ENCODE measurements around the gene SLC25A39. TPM values are rescaled to one million over a fixed set of nuclear protein-coding genes. Genes with fewer than 3 reads are reported as not detected.

Gene SLC25A39
- total and polyA plus RNA-seq, 2 of the 13 experiments (the other 11 are each of a cell fraction or from before 2014, with no cell fraction given): 144 to 151 TPM

- TF ChIP-seq ZNF362 (CRISPR knock-in tag; IDR thresholded peaks at IDR 0.05; ENCODE audit: borderline replicate concordance) (no peak), ZNF644 (CRISPR knock-in tag; IDR thresholded peaks at IDR 0.05; ENCODE audit: low read depth) (peak; percentile 44; the same call in 1 of the 2 replicates), ZBTB21 (CRISPR knock-in tag; IDR thresholded peaks at IDR 0.05) (peak; percentile 70; the same call in 1 of the 2 replicates), SP5 (CRISPR knock-in tag; IDR thresholded peaks at IDR 0.05; ENCODE audit: borderline replicate concordance, low read depth) (peak; percentile 54; the same call in 1 of the 2 replicates), KMT2B (CRISPR knock-in tag; IDR thresholded peaks at IDR 0.05) (peak; percentile 45; the same call in 1 of the 2 replicates), ZNF274 (CRISPR knock-in tag; IDR thresholded peaks at IDR 0.05) (no peak), MED13 (CRISPR knock-in tag; IDR thresholded peaks at IDR 0.05) (peak; percentile 87), HNRNPUL1 (IDR thresholded peaks at IDR 0.05; ENCODE audit: low read depth, low read length) (no peak), TCF12 (IDR thresholded peaks at IDR 0.05) (no peak), TCF12 (CRISPR knock-in tag; IDR thresholded peaks at IDR 0.05) (0 out of 2 replicates have a peak, but pooled peaks have one; percentile 67), KDM4B (CRISPR knock-in tag; IDR thresholded peaks at IDR 0.05) (peak; percentile 94), NR2F2 (IDR thresholded peaks at IDR 0.05; ENCODE audit: borderline replicate concordance, low read depth) (no peak), RBM22 (optimal IDR thresholded peaks at IDR 0.05; ENCODE audit: low read length) (no peak), NONO (IDR thresholded peaks at IDR 0.05) (no peak), NONO (CRISPR knock-in tag; conservative IDR thresholded peaks at IDR 0.05) (0 out of 2 replicates have a peak, but pooled peaks have one; percentile 39), NR1H2 (CRISPR knock-in tag; IDR thresholded peaks at IDR 0.05; ENCODE audit: borderline replicate concordance, low read depth) (0 out of 2 replicates have a peak, but pooled peaks have one; percentile 36), SRSF4 (IDR thresholded peaks at IDR 0.05; ENCODE audit: low read depth, low read length, poor library complexity, severe bottlenecking) (no peak), ZNF382 (CRISPR knock-in tag; IDR thresholded peaks at IDR 0.05; ENCODE audit: borderline replicate concordance) (no peak), SMC3 (IDR thresholded peaks at IDR 0.05; ENCODE audit: low read length) (no peak), ZFP36L1 (CRISPR knock-in tag; IDR thresholded peaks at IDR 0.05) (0 out of 2 replicates have a peak, but pooled peaks have one; percentile 66), ZNF17 (CRISPR knock-in tag; IDR thresholded peaks at IDR 0.05) (no peak), SOX13 (IDR thresholded peaks at IDR 0.05) (no peak), SOX13 (CRISPR knock-in tag; conservative IDR thresholded peaks at IDR 0.05 in 1 of 2, IDR thresholded peaks at IDR 0.05 in 1 of 2) (peak in 1 of 2 experiments; percentile 35; a peak in 1 of 4 replicates), ZNF264 (CRISPR knock-in tag; IDR thresholded peaks at IDR 0.05) (0 out of 2 replicates have a peak, but pooled peaks have one; percentile 47), FOXO1 (CRISPR knock-in tag; IDR thresholded peaks at IDR 0.05) (peak; percentile 40; the same call in 1 of the 2 replicates), ARID5B (CRISPR knock-in tag; IDR thresholded peaks at IDR 0.05) (peak; percentile 69)
Observed at GRCh38 chr17:44308320-44308818, 16.3 kb downstream of the SLC25A39 start, which contains the start of gene RUNDC3A (continued).
